ENCODE measurements around the gene MINDY4B. TPM values are rescaled to one million over a fixed set of nuclear protein-coding genes. Genes with fewer than 3 reads are reported as not detected.
"Not testable (repeated sequence)": the region's sequence is repeated elsewhere in the genome, so short reads cannot be mapped to it uniquely, and the experiment has no call there.

MINDY4B gene
- total RNA-seq, 1 donor from 2014 or later: not detected

- no peak for DNase-seq (ENCODE audit: low read depth)
- Histone ChIP-seq H3K4me3 (ENCODE audit: low read depth, low read length) (no peak overlapping the region), H3K27me3 (ENCODE audit: control insufficient read depth, insufficient read depth, low read length) (no peaks in the 10 kb centered on the region), H3K36me3 (ENCODE audit: control insufficient read depth, insufficient read depth, low read length) (no peaks in the 10 kb centered on the region)
- TF ChIP-seq CTCF (IDR thresholded peaks at IDR 0.05; ENCODE audit: insufficient read depth, low read length, poor library complexity, severe bottlenecking): no peak
Observed at GRCh38 chr3:150861851-150862250, 43.4 kb downstream of the MINDY4B start.

- not testable (repeated sequence) for H3K27me3 ChIP-seq (ENCODE audit: control insufficient read depth, insufficient read depth, low read length); H3K4me3 ChIP-seq (ENCODE audit: low read depth, low read length); DNase-seq (ENCODE audit: low read depth); H3K36me3 ChIP-seq (ENCODE audit: control insufficient read depth, insufficient read depth, low read length)
Observed at GRCh38 chr3:150857936-150858335, 47.3 kb downstream of the MINDY4B start.

- Histone ChIP-seq H3K27me3 (ENCODE audit: control insufficient read depth, insufficient read depth, low read length) (no peaks in the 10 kb centered on the region), H3K36me3 (ENCODE audit: control insufficient read depth, insufficient read depth, low read length) (no peaks in the 10 kb centered on the region), H3K4me3 (ENCODE audit: low read depth, low read length) (no peak overlapping the region)
- DNase-seq (ENCODE audit: low read depth): no peak
- no peak for TF ChIP-seq CTCF (IDR thresholded peaks at IDR 0.05; ENCODE audit: insufficient read depth, low read length, poor library complexity, severe bottlenecking)
Observed at GRCh38 chr3:150850191-150850590, 55.0 kb downstream of the MINDY4B start.

- no peak overlapping the region for H3K4me3 ChIP-seq (ENCODE audit: low read depth, low read length)
- no peak for TF ChIP-seq CTCF (IDR thresholded peaks at IDR 0.05; ENCODE audit: insufficient read depth, low read length, poor library complexity, severe bottlenecking)
- H3K27me3 ChIP-seq (ENCODE audit: control insufficient read depth, insufficient read depth, low read length): no peaks in the 10 kb centered on the region
- no peak for DNase-seq (ENCODE audit: low read depth)
- no peaks in the 10 kb centered on the region for H3K36me3 ChIP-seq (ENCODE audit: control insufficient read depth, insufficient read depth, low read length)
Observed at GRCh38 chr3:150848864-150849263, 56.4 kb downstream of the MINDY4B start.

GRCh38 chr3:150847433-150847832 is 57.8 kb downstream of the MINDY4B start:
- Histone ChIP-seq H3K27me3 (ENCODE audit: control insufficient read depth, insufficient read depth, low read length) (no peaks in the 10 kb centered on the region), H3K36me3 (ENCODE audit: control insufficient read depth, insufficient read depth, low read length) (no peaks in the 10 kb centered on the region), H3K4me3 (ENCODE audit: low read depth, low read length) (no peak overlapping the region)
- no peak for DNase-seq (ENCODE audit: low read depth)
- no peak for TF ChIP-seq CTCF (IDR thresholded peaks at IDR 0.05; ENCODE audit: insufficient read depth, low read length, poor library complexity, severe bottlenecking)

GRCh38 chr3:150844484-150844883 is 60.8 kb downstream of the MINDY4B start:
- DNase-seq (ENCODE audit: low read depth): no peak
- no peaks in the 10 kb centered on the region for H3K36me3 ChIP-seq (ENCODE audit: control insufficient read depth, insufficient read depth, low read length)
- TF ChIP-seq CTCF (IDR thresholded peaks at IDR 0.05; ENCODE audit: insufficient read depth, low read length, poor library complexity, severe bottlenecking): no peak
- H3K27me3 ChIP-seq (ENCODE audit: control insufficient read depth, insufficient read depth, low read length): no peaks in the 10 kb centered on the region
- H3K4me3 ChIP-seq (ENCODE audit: low read depth, low read length): no peak overlapping the region

All from kidney epithelial cell (primary cell).